ENCODE data around the gene AKNAD1.

DNA sequence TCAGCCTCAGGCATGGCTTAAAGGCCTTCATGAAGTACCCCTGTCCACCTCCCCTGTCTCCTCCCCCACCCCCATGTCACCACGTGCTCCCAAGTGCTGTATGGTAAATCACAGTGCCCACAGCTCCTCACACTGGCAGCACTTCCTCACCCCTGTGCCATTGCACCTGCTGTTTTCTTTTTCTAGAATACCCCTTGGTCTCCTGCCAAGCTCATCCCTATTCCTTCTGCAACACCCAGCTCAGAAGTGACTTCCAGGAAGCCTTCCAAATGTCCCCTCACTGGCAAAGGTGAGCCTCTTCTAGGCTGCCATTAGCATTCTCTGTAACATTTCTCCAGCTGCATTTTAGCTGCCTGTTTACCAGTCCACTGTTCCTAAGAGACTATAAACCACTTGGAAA is 9.4 kb downstream of the AKNAD1 start:
- TF ChIP-seq, protein P1, sequence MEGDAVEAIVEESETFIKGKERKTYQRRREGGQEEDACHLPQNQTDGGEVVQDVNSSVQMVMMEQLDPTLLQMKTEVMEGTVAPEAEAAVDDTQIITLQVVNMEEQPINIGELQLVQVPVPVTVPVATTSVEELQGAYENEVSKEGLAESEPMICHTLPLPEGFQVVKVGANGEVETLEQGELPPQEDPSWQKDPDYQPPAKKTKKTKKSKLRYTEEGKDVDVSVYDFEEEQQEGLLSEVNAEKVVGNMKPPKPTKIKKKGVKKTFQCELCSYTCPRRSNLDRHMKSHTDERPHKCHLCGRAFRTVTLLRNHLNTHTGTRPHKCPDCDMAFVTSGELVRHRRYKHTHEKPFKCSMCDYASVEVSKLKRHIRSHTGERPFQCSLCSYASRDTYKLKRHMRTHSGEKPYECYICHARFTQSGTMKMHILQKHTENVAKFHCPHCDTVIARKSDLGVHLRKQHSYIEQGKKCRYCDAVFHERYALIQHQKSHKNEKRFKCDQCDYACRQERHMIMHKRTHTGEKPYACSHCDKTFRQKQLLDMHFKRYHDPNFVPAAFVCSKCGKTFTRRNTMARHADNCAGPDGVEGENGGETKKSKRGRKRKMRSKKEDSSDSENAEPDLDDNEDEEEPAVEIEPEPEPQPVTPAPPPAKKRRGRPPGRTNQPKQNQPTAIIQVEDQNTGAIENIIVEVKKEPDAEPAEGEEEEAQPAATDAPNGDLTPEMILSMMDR (IDR thresholded peaks at IDR 0.05 in 4 of 5, conservative IDR thresholded peaks at IDR 0.05 in 1 of 5): no peak
- TF ChIP-seq POLR2A (IDR thresholded peaks at IDR 0.05): no peak
